T-helper 2 cell treated with Interferon-gamma antibody and Interleukin-4, amounts not matched to agents 100 ng/mL and 5 ng/mL, for 36 hours (primary cell): ENCODE results near the gene C3orf20. TPM values are rescaled to one million over a fixed set of nuclear protein-coding genes. Genes with fewer than 3 reads are reported as not detected.

ENCODE experiments used
- intact Hi-C: fragments of 100-400 bp; cut with micrococcal nuclease; formaldehyde crosslinking; loops from one replicate; pipeline ENCODE4 v1.15.1; 2023
- total RNA-seq: library from RNA; stranded (reverse); gene quantifications from 2 replicates; pipeline ENCODE4 v1.2.3, GENCODE V29; 2022

Gene C3orf20
- total RNA-seq, 1 donor from 2014 or later, result 0.20 TPM

GRCh38 chr3:14771593-14772497 lies 96.9 kb downstream of the C3orf20 start:
- intact Hi-C loops, result no loop called here

GRCh38 chr3:14772533-14773138 lies 97.7 kb downstream of the C3orf20 start:
- intact Hi-C loops, result no loop called here

GRCh38 chr3:14773281-14773680 lies 98.3 kb downstream of the C3orf20 start:
- intact Hi-C loops, result no loop called here

- intact Hi-C loops, result no loop called here
Measured at GRCh38 chr3:14773691-14774128, 98.8 kb downstream of the C3orf20 start.

- intact Hi-C loops, result no loop called here
Measured at GRCh38 chr3:14774431-14774830, 99.5 kb downstream of the C3orf20 start.

- intact Hi-C loops, result no loop called here
Measured at GRCh38 chr3:14775011-14775410, 100.1 kb downstream of the C3orf20 start.

- intact Hi-C loops, result no loop called here
Measured at GRCh38 chr3:14775563-14775962, 100.6 kb downstream of the C3orf20 start.

GRCh38 chr3:14779069-14779685 lies 104.2 kb downstream of the C3orf20 start:
- intact Hi-C loops, result no loop called here

- intact Hi-C loops, result loop anchor here (5.0 kb wide), 1 partner anchor 149 kb away; no protein-coding TSS in a partner anchor
Measured at GRCh38 chr3:14780927-14781507, 106.1 kb downstream of the C3orf20 start.

- intact Hi-C loops, result loop anchor here (5.0 kb wide), 1 partner anchor 151 kb away; no protein-coding TSS in a partner anchor
Measured at GRCh38 chr3:14783480-14784086, 108.6 kb downstream of the C3orf20 start.

- intact Hi-C loops, result loop anchor here (5.0 kb wide), 1 partner anchor 152 kb away; no protein-coding TSS in a partner anchor
Measured at GRCh38 chr3:14784087-14784681, 109.2 kb downstream of the C3orf20 start.

GRCh38 chr3:14785207-14786155 lies 110.5 kb downstream of the C3orf20 start:
- intact Hi-C loops, result no loop called here

GRCh38 chr3:14786369-14786768 lies 111.4 kb downstream of the C3orf20 start:
- intact Hi-C loops, result no loop called here

GRCh38 chr3:14787630-14788029 lies 112.7 kb downstream of the C3orf20 start:
- intact Hi-C loops, result no loop called here

- intact Hi-C loops, result no loop called here
Measured at GRCh38 chr3:14788644-14789043, 113.7 kb downstream of the C3orf20 start.

- intact Hi-C loops, result no loop called here
Measured at GRCh38 chr3:14789221-14789620, 114.3 kb downstream of the C3orf20 start.

- intact Hi-C loops, result no loop called here
Measured at GRCh38 chr3:14789640-14790285, 114.8 kb downstream of the C3orf20 start.

- intact Hi-C loops, result loop anchor here (1.0 kb wide), 1 partner anchor 130 kb away; no protein-coding TSS in a partner anchor
Measured at GRCh38 chr3:14791343-14791945, 116.5 kb downstream of the C3orf20 start.
